ENCODE data around the gene CFAP69. TPM values are rescaled to one million over a fixed set of nuclear protein-coding genes. Genes with fewer than 3 reads are reported as not detected.

Gene CFAP69
- total and polyA plus RNA-seq, 8 donors, result 4.5 to 14.0 (median 11.3) TPM

- Histone ChIP-seq H3K4me1 (no peaks in the 10 kb centered on the region), H3K36me3 (no peaks in the 10 kb centered on the region), H3K27ac (no peak overlapping the region), H3K27me3 (no peaks in the 10 kb centered on the region), H3K4me3 (no peak overlapping the region), H3K9me3 (no peaks in the 10 kb centered on the region)
- DNase-seq (no peak), ATAC-seq (no peak)
- TF ChIP-seq CTCF (IDR thresholded peaks at IDR 0.05), result no peak
- intact Hi-C loops (cut with DNase I), result no loop called here
Measured at GRCh38 chr7:90238022-90238421, 7.0 kb upstream of the CFAP69 start.

GRCh38 chr7:90238583-90238982 is 6.4 kb upstream of the CFAP69 start:
- ATAC-seq (no peak), DNase-seq (no peak)
- H3K27ac ChIP-seq, result no peak overlapping the region
- H3K36me3 ChIP-seq, result no peaks in the 10 kb centered on the region
- no peak overlapping the region for H3K4me3 ChIP-seq
- intact Hi-C loops (cut with DNase I), result no loop called here
- no peaks in the 10 kb centered on the region for H3K9me3 ChIP-seq
- H3K27me3 ChIP-seq, result peaks cover 0 to 2% of the 10 kb centered on the region in 2 donors
- no peaks in the 10 kb centered on the region for H3K4me1 ChIP-seq
- TF ChIP-seq CTCF (IDR thresholded peaks at IDR 0.05), result no peak

GRCh38 chr7:90239050-90239449 is 5.9 kb upstream of the CFAP69 start:
- Histone ChIP-seq H3K4me1 (no peaks in the 10 kb centered on the region), H3K27ac (no peak overlapping the region), H3K4me3 (no peak overlapping the region), H3K27me3 (peaks cover 0 to 7% of the 10 kb centered on the region in 2 donors), H3K36me3 (no peaks in the 10 kb centered on the region), H3K9me3 (no peaks in the 10 kb centered on the region)
- intact Hi-C loops (cut with DNase I), result no loop called here
- ATAC-seq (no peak), DNase-seq (no peak)
- no peak for TF ChIP-seq CTCF (IDR thresholded peaks at IDR 0.05)

GRCh38 chr7:90239625-90240228 is 5.2 kb upstream of the CFAP69 start:
- H3K27ac ChIP-seq, result no peak overlapping the region
- H3K9me3 ChIP-seq, result no peaks in the 10 kb centered on the region
- no peak for TF ChIP-seq CTCF (IDR thresholded peaks at IDR 0.05)
- H3K36me3 ChIP-seq, result no peaks in the 10 kb centered on the region
- peaks cover 0 to 11% of the 10 kb centered on the region in 2 donors for H3K27me3 ChIP-seq
- ATAC-seq (no peak), DNase-seq (no peak)
- intact Hi-C loops (cut with DNase I), result no loop called here
- H3K4me3 ChIP-seq, result no peak overlapping the region
- H3K4me1 ChIP-seq, result peaks cover 0 to 4% of the 10 kb centered on the region in 2 donors

- H3K4me1 ChIP-seq, result peaks cover 0 to 11% of the 10 kb centered on the region in 2 donors
- peaks cover 0 to 37% of the 10 kb centered on the region in 2 donors for H3K27me3 ChIP-seq
- H3K4me3 ChIP-seq, result no peak overlapping the region
- no peak for TF ChIP-seq CTCF (IDR thresholded peaks at IDR 0.05)
- intact Hi-C loops (cut with DNase I), result no loop called here
- no peaks in the 10 kb centered on the region for H3K9me3 ChIP-seq
- DNase-seq (no peak), ATAC-seq (no peak)
- no peak overlapping the region for H3K27ac ChIP-seq
- H3K36me3 ChIP-seq, result no peaks in the 10 kb centered on the region
Measured at GRCh38 chr7:90242369-90243168, 2.4 kb upstream of the CFAP69 start.
